Effector memory CD8-positive, alpha-beta T cell (primary cell): ENCODE measurements around the gene SLC38A5.

Experiments
- ATAC-seq: fragments of 150-1000 bp; cut with Tn5 transposase; replicated peaks from 2 replicates; pipeline ENCODE4 v1.10.0; 2021; ENCODE audit warnings: mild to moderate bottlenecking, moderate library complexity
- DNase-seq, 3 experiments: peaks; one replicate each; pipeline ENCODE4 v3.0.0; 2021
- H3K27ac Mint-ChIP-seq, 2 donors: one replicate each; pipeline ENCODE4 v1.8.0; 2022; ENCODE audit warnings: mild to moderate bottlenecking in 2 of 2, mixed read lengths in 2 of 2, moderate library complexity in 2 of 2
- H3K27me3 Mint-ChIP-seq, 2 donors: one replicate each; pipeline ENCODE4 v1.8.0; 2022; ENCODE audit warnings: mixed read lengths in 2 of 2
- H3K36me3 Mint-ChIP-seq: one replicate; pipeline ENCODE4 v1.8.0; 2022; ENCODE audit warnings: mild to moderate bottlenecking, moderate library complexity, mixed read lengths; ENCODE audit not compliant: insufficient read depth
- H3K4me1 Mint-ChIP-seq, 2 donors: one replicate each; pipeline ENCODE4 v1.8.0; 2022; ENCODE audit warnings: low read depth in 2 of 2, mixed read lengths in 2 of 2
- H3K4me3 Mint-ChIP-seq, 2 donors: one replicate each; pipeline ENCODE4 v1.8.0; 2022; ENCODE audit warnings: mild to moderate bottlenecking in 2 of 2, mixed read lengths in 2 of 2, moderate library complexity in 2 of 2
- H3K9me3 Mint-ChIP-seq, 2 donors: one replicate each; pipeline ENCODE4 v1.8.0; 2022; ENCODE audit warnings: mixed read lengths in 2 of 2

The SLC38A5 gene

DNA sequence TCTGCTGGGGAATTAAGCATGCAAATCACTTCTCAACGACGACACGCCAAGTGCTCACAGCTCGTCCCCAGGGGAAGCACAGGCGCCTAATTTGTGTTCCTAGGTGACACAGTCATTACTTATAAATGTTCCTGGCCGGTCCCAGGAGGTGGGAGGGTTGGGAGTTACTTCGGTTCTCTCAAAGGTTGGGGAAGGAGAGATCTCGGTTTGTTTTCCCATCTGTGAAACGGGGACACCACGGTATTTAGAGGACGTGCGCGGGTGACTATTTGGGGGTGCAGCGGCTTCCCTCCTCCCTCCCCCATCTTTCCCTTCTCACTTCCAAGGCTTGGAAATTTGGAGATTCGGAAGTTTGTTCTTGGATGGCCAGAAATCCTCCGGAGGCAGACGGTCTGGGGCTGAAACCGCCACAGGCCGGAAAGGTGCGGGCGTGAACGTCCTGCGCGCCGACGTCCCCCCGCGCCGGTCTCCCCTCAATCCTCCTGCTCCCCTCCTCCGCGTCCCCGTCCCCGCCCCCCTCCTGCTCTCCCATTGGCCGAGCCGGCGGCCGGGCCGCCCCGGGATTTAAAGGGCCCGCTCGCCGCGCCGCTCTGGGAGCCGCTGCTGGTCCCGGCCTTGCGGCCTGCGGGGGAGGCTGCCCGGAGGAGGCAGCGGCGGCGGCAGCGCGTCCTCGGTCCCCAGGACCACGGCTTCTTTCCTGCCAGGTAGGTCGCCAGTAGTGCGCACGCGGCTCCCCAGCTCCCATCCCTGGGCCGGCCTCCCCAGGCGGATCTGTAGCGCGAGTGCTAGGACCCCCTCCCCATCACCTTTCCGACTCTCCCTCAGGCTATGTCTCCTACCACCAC lies 38.6 kb upstream of the SLC38A5 start, which contains the start of gene PORCN:
Gene PORCN (plus strand): TSS at position 593 of the 845 bp plus-strand sequence. CDS start 829 bp downstream, outside the sequence.
- no peaks in the 10 kb centered on the region for H3K36me3 Mint-ChIP-seq
- peak; percentile 93 for ATAC-seq
- peaks cover 26% of the 10 kb centered on the region in 2 donors for H3K4me1 Mint-ChIP-seq
- H3K27ac Mint-ChIP-seq = peak within 1 kb of the TSS; percentile 92 to 96
- peak; percentile 63 to 66 (median 65) for DNase-seq
- no peaks in the 10 kb centered on the region for H3K27me3 Mint-ChIP-seq
- H3K9me3 Mint-ChIP-seq = no peaks in the 10 kb centered on the region
- peak within 1 kb of the TSS; percentile 91 to 93 for H3K4me3 Mint-ChIP-seq

DNA sequence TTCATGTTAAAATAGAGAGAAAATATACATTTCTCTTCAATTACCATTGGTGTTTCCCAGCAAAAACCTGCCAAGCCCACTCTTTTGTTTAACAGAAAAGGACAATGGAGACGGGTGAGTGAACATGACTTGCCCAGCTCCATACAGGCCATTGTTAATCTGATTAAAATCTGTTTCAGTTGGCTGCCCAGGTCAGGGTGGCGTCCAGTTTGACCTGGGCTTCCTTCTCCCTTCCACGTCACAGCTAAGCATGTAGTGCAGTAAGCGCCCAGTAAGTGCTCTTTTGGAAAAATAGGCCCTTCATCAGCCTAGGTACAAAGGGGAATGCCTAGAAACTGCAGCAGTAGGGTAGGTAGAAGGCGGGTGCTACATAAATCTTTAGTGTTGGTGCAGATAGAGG lies 37.2 kb upstream of the SLC38A5 start:
- Mint-ChIP-seq H3K9me3 (no peaks in the 10 kb centered on the region), H3K36me3 (no peaks in the 10 kb centered on the region), H3K4me3 (no peak overlapping the region), H3K4me1 (peaks cover 26% of the 10 kb centered on the region in 2 donors), H3K27me3 (no peaks in the 10 kb centered on the region), H3K27ac (no peak overlapping the region)
- DNase-seq (no peak), ATAC-seq (no peak)

DNA sequence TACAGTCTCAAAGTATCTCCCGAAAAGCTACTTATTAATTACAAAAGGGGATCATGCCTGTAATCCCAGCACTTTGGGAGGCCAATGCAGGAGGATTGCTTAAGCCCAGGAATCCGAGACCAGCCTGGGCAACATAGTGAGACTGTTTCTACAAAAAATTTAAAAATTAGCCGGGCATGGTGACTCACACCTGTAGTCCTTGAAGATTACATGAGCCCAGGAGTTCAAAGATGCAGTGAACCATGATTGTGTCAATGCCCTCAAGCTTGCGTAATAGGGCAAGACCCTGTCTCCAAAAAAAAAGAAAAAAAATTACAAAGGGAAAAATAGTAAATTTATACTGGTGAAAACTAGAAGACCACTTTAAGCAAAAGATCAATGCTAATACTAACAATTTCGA lies 35.4 kb upstream of the SLC38A5 start:
- H3K4me1 Mint-ChIP-seq = peaks cover 16 to 17% of the 10 kb centered on the region in 2 donors

DNA sequence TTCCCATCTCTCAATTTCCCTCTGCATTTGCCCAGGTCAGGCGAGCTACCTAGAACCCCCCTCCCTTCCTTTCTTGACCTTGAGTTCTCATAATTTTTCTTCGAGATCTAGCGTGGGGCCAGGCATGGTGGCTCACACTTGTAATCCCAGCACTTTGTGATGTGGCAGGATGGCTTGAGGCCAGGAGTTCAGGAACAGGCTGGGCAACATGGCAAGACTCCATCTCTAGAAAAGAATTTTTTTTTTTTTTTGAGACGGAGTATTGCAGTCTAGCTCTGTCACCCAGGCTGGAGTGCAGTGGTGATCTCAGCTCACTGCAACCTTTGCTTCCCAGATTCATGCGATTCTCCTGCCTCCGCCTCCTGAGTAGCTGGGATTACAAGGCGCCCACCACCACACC lies 34.2 kb upstream of the SLC38A5 start:
- H3K27ac Mint-ChIP-seq = no peak overlapping the region
- peaks cover 5 to 7% of the 10 kb centered on the region in 2 donors for H3K4me1 Mint-ChIP-seq
- H3K4me3 Mint-ChIP-seq = no peak overlapping the region

More for the DNA sequence above, 35.4 kb upstream of the SLC38A5 start:
- ATAC-seq (no peak), DNase-seq (no peak)
- Mint-ChIP-seq H3K4me3 (no peak overlapping the region), H3K9me3 (no peaks in the 10 kb centered on the region), H3K36me3 (no peaks in the 10 kb centered on the region), H3K27ac (no peak overlapping the region), H3K27me3 (no peaks in the 10 kb centered on the region)

DNA sequence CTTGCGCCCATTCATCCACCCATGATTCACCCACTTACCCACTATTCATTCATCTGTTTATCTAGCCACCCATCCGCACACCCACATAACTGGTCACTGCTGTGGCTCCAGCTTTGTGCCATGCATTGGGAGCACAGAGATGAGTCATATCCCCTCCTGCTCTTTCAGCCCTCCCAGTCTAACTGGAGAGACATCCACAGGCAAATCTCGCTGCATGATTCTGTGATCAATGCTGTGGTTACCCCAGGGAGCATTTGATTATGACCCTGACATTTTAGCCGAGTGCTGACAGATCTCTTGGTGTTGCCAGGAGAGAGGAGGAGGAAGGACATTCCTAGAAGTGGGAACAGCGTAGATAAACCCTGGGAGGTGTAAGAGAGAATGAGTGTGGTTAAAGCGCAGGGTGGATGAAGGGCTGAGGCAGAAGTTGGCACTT lies 28.3 kb upstream of the SLC38A5 start:
- Mint-ChIP-seq H3K36me3 (no peaks in the 10 kb centered on the region), H3K4me3 (no peak overlapping the region)
- no peak for ATAC-seq

More for the DNA sequence above, 34.2 kb upstream of the SLC38A5 start:
- DNase-seq (no peak), ATAC-seq (no peak)
- Mint-ChIP-seq H3K36me3 (no peaks in the 10 kb centered on the region), H3K9me3 (no peaks in the 10 kb centered on the region), H3K27me3 (no peaks in the 10 kb centered on the region)

DNA sequence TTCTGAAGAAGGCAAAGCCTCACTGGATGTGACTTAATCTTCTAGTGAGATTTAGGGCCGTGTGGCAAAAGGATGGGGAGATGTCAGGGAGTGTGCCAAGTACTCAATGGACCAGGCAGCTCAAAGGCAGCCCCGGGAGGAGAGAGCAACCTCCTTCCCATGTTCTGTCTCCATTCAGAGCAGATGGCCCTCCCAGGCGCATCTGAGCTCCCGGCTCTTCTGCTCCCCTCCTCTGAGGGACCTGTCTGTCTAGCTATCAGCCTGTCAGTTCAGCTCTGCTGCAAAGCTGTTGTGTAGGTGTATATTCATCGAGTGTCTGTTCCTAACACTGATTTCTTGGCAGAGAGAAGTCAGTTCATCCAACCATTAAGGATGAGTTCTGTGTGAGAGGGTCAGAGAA lies 27.8 kb upstream of the SLC38A5 start:
- Mint-ChIP-seq H3K27me3 (no peaks in the 10 kb centered on the region), H3K4me1 (no peaks in the 10 kb centered on the region), H3K27ac (no peak overlapping the region), H3K4me3 (no peak overlapping the region), H3K9me3 (no peaks in the 10 kb centered on the region), H3K36me3 (no peaks in the 10 kb centered on the region)
- no peak for DNase-seq
- ATAC-seq = no peak

More for the DNA sequence above, 28.3 kb upstream of the SLC38A5 start:
- Mint-ChIP-seq H3K9me3 (no peaks in the 10 kb centered on the region), H3K27me3 (no peaks in the 10 kb centered on the region), H3K4me1 (no peaks in the 10 kb centered on the region), H3K27ac (no peak overlapping the region)
- DNase-seq = no peak

DNA sequence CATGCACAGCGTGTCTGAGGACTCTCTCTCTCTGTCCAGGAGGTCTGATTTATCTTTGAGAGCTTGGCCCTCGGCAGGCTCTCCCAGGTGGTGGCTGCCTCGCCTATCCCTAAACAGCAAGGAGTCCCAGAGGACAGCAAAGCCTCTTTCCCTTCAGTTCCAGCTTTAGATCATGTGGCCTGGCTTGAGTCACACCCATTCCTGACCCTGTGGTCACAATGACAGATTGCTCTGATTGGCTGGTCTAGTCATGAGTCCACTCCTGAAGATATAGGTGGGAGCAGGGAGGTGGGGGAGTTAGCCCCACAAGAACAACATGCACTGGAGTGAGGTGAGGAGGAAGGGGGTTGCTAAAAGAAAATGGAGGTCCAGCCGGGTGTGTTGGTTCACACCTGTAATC lies 26.6 kb upstream of the SLC38A5 start:
- no peak for DNase-seq
- no peaks in the 10 kb centered on the region for H3K27me3 Mint-ChIP-seq
- no peak overlapping the region for H3K4me3 Mint-ChIP-seq
- ATAC-seq = no peak
- no peaks in the 10 kb centered on the region for H3K9me3 Mint-ChIP-seq
- no peaks in the 10 kb centered on the region for H3K36me3 Mint-ChIP-seq
- no peak overlapping the region for H3K27ac Mint-ChIP-seq
- H3K4me1 Mint-ChIP-seq = no peaks in the 10 kb centered on the region

DNA sequence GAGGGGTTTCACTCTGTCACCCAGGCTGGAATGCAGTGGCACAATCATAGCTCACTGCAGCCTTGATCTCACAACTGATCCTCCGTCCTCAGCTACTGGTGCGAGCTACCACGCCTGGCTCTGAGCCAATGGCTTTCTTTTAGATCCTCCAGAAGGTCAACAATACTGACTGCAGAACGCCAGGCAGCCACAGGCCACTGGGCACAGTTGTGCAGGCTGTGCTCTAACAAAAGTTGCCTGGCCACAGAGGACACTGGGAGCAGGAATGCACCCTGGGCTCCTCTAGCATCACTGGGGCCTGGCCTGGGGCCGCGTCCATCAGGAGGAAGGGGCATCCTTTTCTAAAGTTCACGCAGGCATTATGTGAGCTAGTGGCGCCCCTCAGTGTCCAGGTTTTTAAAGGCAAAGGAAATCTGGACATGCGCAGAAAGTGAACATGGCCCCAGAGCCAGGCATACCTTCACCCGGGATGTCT lies 23.9 kb upstream of the SLC38A5 start:
- no peaks in the 10 kb centered on the region for H3K27me3 Mint-ChIP-seq
- ATAC-seq = no peak
- H3K4me1 Mint-ChIP-seq = no peaks in the 10 kb centered on the region
- no peak overlapping the region for H3K4me3 Mint-ChIP-seq
- no peak overlapping the region for H3K27ac Mint-ChIP-seq
- H3K36me3 Mint-ChIP-seq = no peaks in the 10 kb centered on the region
- no peak for DNase-seq
- no peaks in the 10 kb centered on the region for H3K9me3 Mint-ChIP-seq

DNA sequence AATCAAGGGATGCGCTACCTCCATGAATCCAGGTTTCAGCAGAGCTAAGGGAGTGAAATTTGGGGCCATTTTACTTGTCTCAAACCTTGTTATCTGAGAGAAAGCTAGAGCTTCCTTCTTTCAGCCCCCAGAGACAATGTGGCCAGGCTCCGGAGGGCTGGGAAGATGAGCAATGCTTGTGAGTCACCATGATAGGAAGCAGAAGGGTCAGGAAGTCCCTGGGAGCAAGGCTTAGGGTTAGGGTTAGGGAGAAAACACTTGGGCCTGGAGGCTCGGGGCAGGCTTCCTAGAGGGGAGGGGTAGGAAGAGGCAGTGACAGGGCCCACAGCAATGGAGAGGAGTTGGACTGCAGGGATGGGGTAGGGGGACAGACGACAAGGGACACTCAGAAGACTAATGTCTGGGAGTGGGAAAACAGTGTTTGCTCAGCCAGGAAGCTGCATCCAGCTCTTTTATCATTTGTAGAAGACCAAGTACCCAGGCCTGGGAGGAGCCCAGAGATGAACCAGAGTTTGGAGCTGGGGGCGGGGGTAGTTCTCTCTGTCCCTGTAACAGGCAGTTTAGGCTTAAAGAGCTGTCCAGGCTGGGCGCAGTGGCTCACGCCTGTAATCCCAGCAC lies 22.3 kb upstream of the SLC38A5 start:
- no peaks in the 10 kb centered on the region for H3K27me3 Mint-ChIP-seq
- ATAC-seq = no peak
- no peaks in the 10 kb centered on the region for H3K4me1 Mint-ChIP-seq
- H3K36me3 Mint-ChIP-seq = peaks cover 2% of the 10 kb centered on the region
- DNase-seq = no peak
- H3K4me3 Mint-ChIP-seq = no peak overlapping the region
- H3K27ac Mint-ChIP-seq = no peak overlapping the region
- no peaks in the 10 kb centered on the region for H3K9me3 Mint-ChIP-seq

DNA sequence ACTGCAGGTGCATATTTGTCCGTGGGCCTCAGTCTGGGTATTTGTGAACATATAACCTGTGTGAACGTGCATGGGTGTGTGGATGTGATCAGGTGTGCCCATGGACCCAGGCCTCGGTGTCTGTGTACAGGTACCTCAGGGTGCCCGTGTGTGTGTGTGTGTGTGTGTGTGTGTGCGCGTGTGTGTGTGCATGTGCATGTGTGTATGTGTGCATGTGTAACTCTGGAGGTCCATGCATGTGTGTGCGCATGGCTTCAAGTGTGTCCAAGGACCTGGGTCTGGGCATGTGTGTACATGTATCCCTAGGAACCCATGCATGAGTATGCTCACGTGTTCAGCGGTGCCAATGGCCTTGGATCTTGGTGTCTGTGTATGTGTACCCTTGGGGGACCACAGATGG lies 21.7 kb upstream of the SLC38A5 start:
- Mint-ChIP-seq H3K9me3 (no peaks in the 10 kb centered on the region), H3K4me3 (no peak overlapping the region), H3K4me1 (no peaks in the 10 kb centered on the region), H3K27me3 (no peaks in the 10 kb centered on the region), H3K27ac (no peak overlapping the region), H3K36me3 (peaks cover 2% of the 10 kb centered on the region)
- ATAC-seq = no peak
- DNase-seq = no peak

DNA sequence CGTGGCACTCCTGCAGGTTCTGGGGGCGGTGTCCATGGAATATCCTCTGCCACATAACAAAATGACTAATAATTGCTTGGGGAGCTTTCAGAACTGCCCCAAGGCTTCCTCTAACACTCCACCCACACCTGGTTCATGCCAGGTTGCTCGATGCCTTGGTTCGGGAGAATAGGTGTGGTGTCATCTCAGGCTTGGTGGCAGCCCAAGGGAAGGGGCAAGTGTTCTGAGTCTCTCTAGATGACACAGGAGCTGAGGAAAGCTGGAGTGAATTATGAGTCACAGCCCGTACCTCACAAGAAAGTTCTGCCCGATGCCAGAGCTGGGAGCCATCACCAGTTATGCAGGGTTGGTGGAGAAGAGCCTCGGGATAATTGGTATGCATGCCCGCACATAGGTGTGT lies 20.6 kb upstream of the SLC38A5 start:
- no peaks in the 10 kb centered on the region for H3K27me3 Mint-ChIP-seq
- no peak overlapping the region for H3K27ac Mint-ChIP-seq
- H3K4me1 Mint-ChIP-seq = no peaks in the 10 kb centered on the region
- no peak for ATAC-seq
- no peak overlapping the region for H3K4me3 Mint-ChIP-seq
- no peaks in the 10 kb centered on the region for H3K9me3 Mint-ChIP-seq
- DNase-seq = no peak
- peaks cover 2% of the 10 kb centered on the region for H3K36me3 Mint-ChIP-seq

DNA sequence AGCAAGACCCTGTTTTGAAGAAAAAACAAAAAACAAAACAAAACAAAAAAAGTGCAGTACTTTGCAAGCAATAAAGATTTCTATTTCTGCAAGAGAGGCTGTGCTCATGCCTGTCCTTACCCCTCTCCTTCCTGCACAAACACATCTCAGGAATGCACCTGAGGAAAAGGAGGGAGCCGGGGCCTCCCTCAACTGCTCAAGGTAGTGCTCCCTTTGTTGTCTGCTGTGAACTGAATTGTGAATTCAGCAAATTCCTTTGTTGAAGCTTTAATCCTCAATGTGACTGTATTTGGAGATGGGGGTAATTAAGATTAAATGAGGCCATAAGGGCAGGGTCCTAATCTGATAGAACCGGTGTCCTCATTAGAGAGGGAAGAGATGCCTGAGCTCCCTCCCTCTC lies 19.8 kb upstream of the SLC38A5 start:
- Mint-ChIP-seq H3K4me1 (no peaks in the 10 kb centered on the region), H3K4me3 (no peak overlapping the region), H3K9me3 (no peaks in the 10 kb centered on the region), H3K36me3 (peaks cover 10% of the 10 kb centered on the region), H3K27ac (no peak overlapping the region), H3K27me3 (no peaks in the 10 kb centered on the region)
- ATAC-seq (no peak), DNase-seq (no peak)

DNA sequence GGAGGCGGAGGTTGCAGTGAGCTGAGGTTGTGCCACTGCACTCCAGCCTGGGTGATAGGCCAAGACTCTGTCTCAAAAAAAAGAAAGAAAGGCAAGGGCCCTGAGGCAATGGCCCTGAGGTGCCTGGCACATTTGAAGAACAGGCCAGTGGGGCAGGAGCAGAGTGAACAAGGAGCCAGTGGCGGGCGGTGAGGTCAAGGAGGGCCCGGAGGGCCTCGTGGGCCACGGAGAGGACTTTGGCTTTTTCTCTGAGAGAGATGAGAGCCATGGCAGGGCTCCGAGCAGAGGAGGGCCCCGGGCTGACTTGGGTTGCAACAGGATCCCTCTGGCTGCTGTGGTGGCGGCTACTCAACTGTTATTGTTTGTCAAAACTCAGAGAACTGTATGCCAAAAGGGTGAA lies 19.2 kb upstream of the SLC38A5 start:
- H3K27ac Mint-ChIP-seq = no peak overlapping the region
- peaks cover 14% of the 10 kb centered on the region for H3K36me3 Mint-ChIP-seq
- no peaks in the 10 kb centered on the region for H3K9me3 Mint-ChIP-seq
- ATAC-seq (no peak), DNase-seq (no peak)
- no peak overlapping the region for H3K4me3 Mint-ChIP-seq
- H3K4me1 Mint-ChIP-seq = no peaks in the 10 kb centered on the region
- no peaks in the 10 kb centered on the region for H3K27me3 Mint-ChIP-seq

DNA sequence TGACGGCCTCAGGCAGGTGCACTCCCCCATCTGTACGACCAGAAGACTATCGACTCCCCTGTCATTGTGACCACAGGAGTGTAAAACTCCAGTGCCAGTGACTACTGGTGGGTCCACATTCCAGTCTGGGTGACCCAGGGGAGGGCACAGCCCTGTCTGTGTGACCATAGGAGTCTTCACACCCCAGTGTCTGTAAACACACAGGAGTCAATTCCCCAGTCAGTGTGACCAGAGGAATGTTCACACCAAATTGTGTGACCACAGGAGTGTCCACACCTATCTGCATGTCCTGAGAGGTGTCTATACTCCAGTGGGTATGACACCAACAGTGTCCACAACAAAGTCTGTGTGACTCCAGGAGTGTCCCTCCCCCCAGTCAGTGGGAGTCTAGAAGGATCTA lies 18.0 kb upstream of the SLC38A5 start:
- no peaks in the 10 kb centered on the region for H3K27me3 Mint-ChIP-seq
- H3K4me1 Mint-ChIP-seq = no peaks in the 10 kb centered on the region
- DNase-seq (no peak), ATAC-seq (no peak)
- H3K9me3 Mint-ChIP-seq = no peaks in the 10 kb centered on the region
- no peak overlapping the region for H3K27ac Mint-ChIP-seq
- peaks cover 21% of the 10 kb centered on the region for H3K36me3 Mint-ChIP-seq
- no peak overlapping the region for H3K4me3 Mint-ChIP-seq
